SK-N-SH treated with all-trans-retinoic acid at 6 μM for 48 hours (cell line): ENCODE results near the gene PPP6C.
"Not testable (repeated sequence)": the region's sequence is repeated elsewhere in the genome, so short reads cannot be mapped to it uniquely, and the experiment has no call there.

Experiments
- ATAC-seq: fragments of 200-7000 bp; cut with Tn5 transposase; 3 replicates; pipeline ENCODE4 v1.9.1; 2020; ENCODE audit warnings: mild to moderate bottlenecking, moderate library complexity
- ARNTL ChIP-seq: fragments of 450-650 bp; formaldehyde crosslinking; IDR thresholded peaks from 2 replicates; pipeline ENCODE4 v1.5.0; 2020; ENCODE audit warnings: low read depth, mild to moderate bottlenecking, moderate library complexity, borderline replicate concordance
- BACH2 ChIP-seq: fragments of 250-450 bp; sonication (Bioruptor Pico); IDR thresholded peaks from 2 replicates; pipeline ENCODE4 v1.9.0; 2021; ENCODE audit warnings: mild to moderate bottlenecking, borderline replicate concordance
- CREB5 ChIP-seq: fragments of 250-450 bp; sonication (Bioruptor Pico); IDR thresholded peaks from 2 replicates; pipeline ENCODE4 v1.5.1; 2020; ENCODE audit warnings: low read depth, mild to moderate bottlenecking, moderate library complexity
- CSDC2 ChIP-seq: fragments of 250-450 bp; sonication (Bioruptor Pico); IDR thresholded peaks from 2 replicates; pipeline ENCODE4 v1.5.0; 2020; ENCODE audit warnings: mild to moderate bottlenecking, moderate library complexity
- CSRNP3 ChIP-seq: fragments of 250-450 bp; sonication (Bioruptor Pico); IDR thresholded peaks from 2 replicates; pipeline ENCODE4 v1.5.1; 2021; ENCODE audit warnings: mild to moderate bottlenecking, moderate library complexity
- ESRRG ChIP-seq: fragments of 250-450 bp; sonication (Bioruptor Pico); IDR thresholded peaks from 2 replicates; pipeline ENCODE4 v1.6.1; 2021; ENCODE audit warnings: mild to moderate bottlenecking
- GLIS3 ChIP-seq: fragments of 250-450 bp; sonication (Bioruptor Pico); IDR thresholded peaks from 2 replicates; pipeline ENCODE4 v1.5.0; 2020; ENCODE audit warnings: mild to moderate bottlenecking, moderate library complexity
- ISL1 ChIP-seq: fragments of 250-450 bp; sonication (Bioruptor Pico); IDR thresholded peaks from 2 replicates; pipeline ENCODE4 v2.1.2; 2022; ENCODE audit warnings: mild to moderate bottlenecking, moderate library complexity
- OSR1 ChIP-seq: fragments of 250-450 bp; sonication (Bioruptor Pico); IDR thresholded peaks from 2 replicates; pipeline ENCODE4 v1.8.0; 2022; ENCODE audit warnings: moderate library complexity, mild to moderate bottlenecking, inconsistent platforms
- PATZ1 ChIP-seq: fragments of 250-450 bp; sonication (Bioruptor Pico); IDR thresholded peaks from 2 replicates; pipeline ENCODE4 v1.8.0; 2020; ENCODE audit warnings: mild to moderate bottlenecking, moderate library complexity, borderline replicate concordance
- POU6F1 ChIP-seq: fragments of 250-450 bp; sonication (Bioruptor Pico); IDR thresholded peaks from 2 replicates; pipeline ENCODE4 v1.8.0; 2021; ENCODE audit warnings: low read depth, mild to moderate bottlenecking, moderate library complexity, borderline replicate concordance
- PPARA ChIP-seq: fragments of 250-450 bp; sonication (Bioruptor Pico); IDR thresholded peaks from 2 replicates; pipeline ENCODE4 v1.5.0; 2020; ENCODE audit warnings: mild to moderate bottlenecking, borderline replicate concordance
- RARB ChIP-seq: fragments of 250-450 bp; sonication (Bioruptor Pico); IDR thresholded peaks from 2 replicates; pipeline ENCODE4 v1.8.0; 2021; ENCODE audit warnings: mild to moderate bottlenecking, moderate library complexity
- SNAI2 ChIP-seq: fragments of 250-450 bp; sonication (Bioruptor Pico); IDR thresholded peaks from 2 replicates; pipeline ENCODE4 v1.5.0; 2020; ENCODE audit warnings: mild to moderate bottlenecking, moderate library complexity
- TCF4 ChIP-seq: fragments of 250-450 bp; sonication (Bioruptor Pico); IDR thresholded peaks from 2 replicates; pipeline ENCODE4 v1.8.0; 2021; ENCODE audit warnings: mild to moderate bottlenecking, moderate library complexity, borderline replicate concordance
- TSHZ2 ChIP-seq: fragments of 250-450 bp; sonication (Bioruptor Pico); IDR thresholded peaks from 2 replicates; pipeline ENCODE4 v1.5.0; 2020; ENCODE audit warnings: mild to moderate bottlenecking, moderate library complexity
- ZC3H10 ChIP-seq: fragments of 250-450 bp; sonication (Bioruptor Pico); IDR thresholded peaks from 2 replicates; pipeline ENCODE4 v1.5.1; 2021; ENCODE audit warnings: mild to moderate bottlenecking, moderate library complexity
- ZFP3 ChIP-seq: fragments of 250-450 bp; sonication (Bioruptor Pico); IDR thresholded peaks from 2 replicates; pipeline ENCODE4 v1.5.0; 2020; ENCODE audit warnings: mild to moderate bottlenecking, moderate library complexity
- ZFP30 ChIP-seq: fragments of 450-650 bp; formaldehyde crosslinking; IDR thresholded peaks from 2 replicates; pipeline ENCODE4 v1.5.0; 2022; ENCODE audit warnings: mild to moderate bottlenecking, moderate library complexity
- ZNF565 ChIP-seq: fragments of 450-650 bp; formaldehyde crosslinking; conservative IDR thresholded peaks from 2 replicates; pipeline ENCODE4 v1.5.0; 2020; ENCODE audit warnings: low read depth, mild to moderate bottlenecking, moderate library complexity
- ZNF70 ChIP-seq: fragments of 450-650 bp; formaldehyde crosslinking; IDR thresholded peaks from 2 replicates; pipeline ENCODE4 v1.5.0; 2020; ENCODE audit warnings: mild to moderate bottlenecking, moderate library complexity
- ZNF8 ChIP-seq: fragments of 450-650 bp; formaldehyde crosslinking; IDR thresholded peaks from 2 replicates; pipeline ENCODE4 v1.5.0; 2020; ENCODE audit warnings: mild to moderate bottlenecking, moderate library complexity

The PPP6C gene

GRCh38 chr9:125183561-125183960 lies 6.0 kb downstream of the PPP6C start:
- TF ChIP-seq ARNTL: no peak
- TF ChIP-seq GLIS3: no peak
- TF ChIP-seq ESRRG (CRISPR knock-in tag): no peak
- no peak for TF ChIP-seq ZNF565 (CRISPR knock-in tag)
- TF ChIP-seq ZNF8: no peak
- no peak for TF ChIP-seq ISL1
- TF ChIP-seq RARB (CRISPR knock-in tag): no peak
- TF ChIP-seq OSR1 (CRISPR knock-in tag): no peak
- no peak for TF ChIP-seq ZFP30
- TF ChIP-seq TCF4 (CRISPR knock-in tag): no peak
- TF ChIP-seq TSHZ2 (CRISPR knock-in tag): no peak
- no peak for TF ChIP-seq PATZ1 (CRISPR knock-in tag)
- TF ChIP-seq BACH2 (CRISPR knock-in tag): no peak
- no peak for TF ChIP-seq ZNF70 (CRISPR knock-in tag)
- TF ChIP-seq CSDC2 (CRISPR knock-in tag): no peak
- no peak for ATAC-seq

- no peak for ATAC-seq
- TF ChIP-seq ISL1 (peak; percentile 67), POU6F1 (CRISPR knock-in tag) (no peak), SNAI2 (CRISPR knock-in tag) (no peak)
- TF ChIP-seq, all 23 proteins: peak for 1
Measured at GRCh38 chr9:125183054-125183453, 6.5 kb downstream of the PPP6C start.

- not testable (repeated sequence) for ATAC-seq
Measured at GRCh38 chr9:125181756-125182155, 7.8 kb downstream of the PPP6C start.

- ATAC-seq: no peak
- TF ChIP-seq BACH2 (CRISPR knock-in tag) (no peak), ZNF565 (CRISPR knock-in tag) (no peak), PPARA (CRISPR knock-in tag) (no peak), OSR1 (CRISPR knock-in tag) (no peak), ZFP3 (CRISPR knock-in tag) (no peak), ISL1 (no peak), POU6F1 (CRISPR knock-in tag) (no peak), ZNF8 (no peak), ARNTL (no peak), ESRRG (CRISPR knock-in tag) (no peak), PATZ1 (CRISPR knock-in tag) (no peak), ZC3H10 (no peak), ZFP30 (no peak), ZNF70 (CRISPR knock-in tag) (no peak), GLIS3 (no peak), CSRNP3 (CRISPR knock-in tag) (no peak), CREB5 (CRISPR knock-in tag) (no peak), SNAI2 (CRISPR knock-in tag) (no peak), CSDC2 (CRISPR knock-in tag) (no peak)
Measured at GRCh38 chr9:125180876-125181275, 8.7 kb downstream of the PPP6C start.
